HepG2 (cell line): Measurements from ENCODE around the gene EGLN2.

ENCODE experiments used
- ARNT ChIP-seq: fragments of 450-650 bp; IDR thresholded peaks from 2 replicates; pipeline ENCODE4 v1.6.1; 2017
- CEBPZ ChIP-seq: IDR thresholded peaks from 2 replicates; pipeline ENCODE4 v1.6.1; 2012; ENCODE audit warnings: low read length, improper control_type of control experiment
- CTCF ChIP-seq: sonication (generic); formaldehyde crosslinking; IDR thresholded peaks from 2 replicates; pipeline ENCODE4 v1.5.0; 2020; ENCODE audit warnings: mild to moderate bottlenecking, missing genetic modification reagents, moderate library complexity
- ELF1 ChIP-seq: sonication (generic); formaldehyde crosslinking; IDR thresholded peaks from 2 replicates; pipeline ENCODE4 v1.4.0; 2020; ENCODE audit warnings: missing genetic modification reagents
- GABPA ChIP-seq, 2 experiments: IDR thresholded peaks; 2 replicates each; pipeline ENCODE4 v1.6.1; 2011 to 2016; ENCODE audit warnings: low read depth in 2 of 2, low read length in 1 of 2, missing biosample characterization in 1 of 2, missing genetic modification characterization in 1 of 2
- PATZ1 ChIP-seq: sonication (generic); formaldehyde crosslinking; IDR thresholded peaks from 2 replicates; pipeline ENCODE4 v1.4.0; 2020; ENCODE audit warnings: missing genetic modification reagents
- TEF ChIP-seq: sonication (generic); formaldehyde crosslinking; IDR thresholded peaks from 2 replicates; pipeline ENCODE4 v1.5.0; 2020; ENCODE audit warnings: missing genetic modification reagents
- TFE3 ChIP-seq: IDR thresholded peaks from 2 replicates; pipeline ENCODE4 v1.6.1; 2016
- ZNF263 ChIP-seq: sonication (generic); formaldehyde crosslinking; IDR thresholded peaks from 2 replicates; pipeline ENCODE4 v1.4.0; 2020; ENCODE audit warnings: missing genetic modification reagents

- no peak for TF ChIP-seq CTCF
- no peak for TF ChIP-seq TEF
- no peak for TF ChIP-seq GABPA (IDR thresholded peaks at IDR 0.05; ENCODE audit: low read depth, low read length)
- no peak for TF ChIP-seq GABPA (CRISPR knock-in tag; IDR thresholded peaks at IDR 0.05; ENCODE audit: low read depth)
- no peak for TF ChIP-seq PATZ1 (CRISPR knock-in tag)
- no peak for TF ChIP-seq CEBPZ
- TF ChIP-seq TFE3 (CRISPR knock-in tag) = no peak
- TF ChIP-seq ZNF263 (CRISPR knock-in tag) = no peak
- no peak for TF ChIP-seq ARNT
- no peak for TF ChIP-seq ELF1 (CRISPR knock-in tag)
Observed at GRCh38 chr19:40755791-40756190, 43.2 kb upstream of the EGLN2 start.
